ENCODE data around the gene KIF1B.

Gene KIF1B

DNA sequence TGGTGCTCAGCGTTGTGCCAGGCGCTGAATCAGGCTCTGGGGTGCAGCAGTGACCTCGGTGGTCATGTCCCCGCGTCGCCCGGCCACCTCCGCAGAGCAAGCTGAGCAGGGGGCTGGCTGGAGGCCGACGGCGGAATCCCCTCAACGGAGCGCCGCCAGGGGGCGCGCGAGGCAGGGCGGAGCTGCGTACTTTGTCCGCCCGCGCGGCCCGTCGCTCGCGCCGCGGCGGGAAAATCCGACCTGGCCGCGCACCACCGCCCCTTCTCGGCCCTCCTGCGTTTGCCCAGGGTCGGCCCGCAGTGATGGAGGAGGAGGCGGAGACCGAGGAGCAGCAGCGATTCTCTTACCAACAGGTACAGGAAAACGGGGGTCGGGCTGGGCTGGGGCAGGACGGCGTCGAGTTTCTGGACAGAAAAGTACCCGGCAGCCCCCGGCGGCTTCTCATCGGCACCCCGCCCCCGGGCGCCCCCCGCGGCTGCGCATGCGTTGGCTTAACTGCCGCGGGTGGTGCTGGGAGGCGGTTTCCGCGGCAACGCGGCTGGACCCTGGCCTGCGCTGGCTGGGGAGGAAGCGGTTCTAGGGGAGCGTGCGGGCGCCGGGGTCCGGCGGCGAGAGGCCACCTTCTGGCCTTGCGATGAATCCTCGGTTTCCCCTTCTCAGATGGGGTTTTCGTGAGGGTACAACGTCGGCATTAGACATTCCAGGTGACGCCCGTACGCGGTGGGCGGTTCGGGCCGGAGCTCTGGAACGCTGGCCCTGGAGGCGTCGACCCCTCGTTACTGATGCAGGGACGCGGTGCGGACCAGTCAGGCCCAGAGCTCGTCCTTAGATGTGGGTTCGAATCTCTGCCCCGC, 220.1 kb downstream of the KIF1B start, which contains the start of gene CENPS (continued):
- TF ChIP-seq, protein P1, sequence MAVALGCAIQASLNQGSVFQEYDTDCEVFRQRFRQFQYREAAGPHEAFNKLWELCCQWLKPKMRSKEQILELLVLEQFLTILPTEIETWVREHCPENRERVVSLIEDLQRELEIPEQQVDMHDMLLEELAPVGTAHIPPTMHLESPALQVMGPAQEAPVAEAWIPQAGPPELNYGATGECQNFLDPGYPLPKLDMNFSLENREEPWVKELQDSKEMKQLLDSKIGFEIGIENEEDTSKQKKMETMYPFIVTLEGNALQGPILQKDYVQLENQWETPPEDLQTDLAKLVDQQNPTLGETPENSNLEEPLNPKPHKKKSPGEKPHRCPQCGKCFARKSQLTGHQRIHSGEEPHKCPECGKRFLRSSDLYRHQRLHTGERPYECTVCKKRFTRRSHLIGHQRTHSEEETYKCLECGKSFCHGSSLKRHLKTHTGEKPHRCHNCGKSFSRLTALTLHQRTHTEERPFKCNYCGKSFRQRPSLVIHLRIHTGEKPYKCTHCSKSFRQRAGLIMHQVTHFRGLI (tag by site-specific recombination; IDR thresholded peaks at IDR 0.05) = peak; percentile 78
- peak; percentile 74 for TF ChIP-seq YY2 (tag by site-specific recombination; IDR thresholded peaks at IDR 0.05)
